GM19438 (cell line): ENCODE data around the gene SPRED1.
"Not testable (repeated sequence)": the region's sequence is repeated elsewhere in the genome, so short reads cannot be mapped to it uniquely, and the experiment has no call there.

Experiments
- ATAC-seq: cut with Tn5 transposase; IDR thresholded peaks from one replicate; pipeline ENCODE4 v1.9.1; 2021; ENCODE audit warnings: low read depth; ENCODE audit not compliant: unreplicated experiment

SPRED1 gene

DNA sequence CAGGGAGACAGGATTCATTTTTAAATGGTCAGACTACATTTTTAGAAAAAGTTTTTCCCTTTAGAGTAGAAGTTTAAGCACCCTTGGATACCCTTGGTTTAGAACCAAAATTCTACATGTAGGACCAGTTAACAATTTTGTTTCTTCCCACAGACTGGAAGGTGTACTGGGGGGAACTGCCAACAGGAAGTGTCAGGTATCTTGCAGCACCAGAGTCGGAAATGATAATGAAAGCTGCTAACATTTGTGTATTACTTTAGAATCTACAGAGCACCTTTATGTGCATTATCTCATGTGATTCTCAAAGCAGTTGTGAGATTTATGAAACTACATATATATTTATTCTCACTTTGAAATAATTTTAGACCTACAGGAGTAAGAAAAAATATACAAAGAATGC is 21.5 kb downstream of the SPRED1 start:
- no peak for ATAC-seq

DNA sequence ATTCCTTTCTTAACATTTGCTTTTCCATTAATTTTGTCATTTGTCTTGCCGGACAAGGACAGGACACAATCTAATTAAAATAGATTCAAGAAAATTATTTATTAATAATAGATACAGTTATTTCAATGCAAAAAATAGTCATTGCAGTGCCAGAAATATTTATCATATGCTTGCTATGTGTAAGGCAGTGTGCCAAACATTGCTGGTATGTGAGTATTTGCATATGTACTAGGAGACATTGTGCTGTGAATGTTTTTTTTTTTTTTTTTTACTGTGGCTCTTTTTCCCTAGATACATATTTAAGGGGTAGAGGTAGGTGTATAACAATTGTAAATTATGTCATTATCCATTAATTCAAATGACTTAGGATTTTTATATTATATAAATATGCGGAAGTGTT is 23.3 kb downstream of the SPRED1 start:
- no peak for ATAC-seq

DNA sequence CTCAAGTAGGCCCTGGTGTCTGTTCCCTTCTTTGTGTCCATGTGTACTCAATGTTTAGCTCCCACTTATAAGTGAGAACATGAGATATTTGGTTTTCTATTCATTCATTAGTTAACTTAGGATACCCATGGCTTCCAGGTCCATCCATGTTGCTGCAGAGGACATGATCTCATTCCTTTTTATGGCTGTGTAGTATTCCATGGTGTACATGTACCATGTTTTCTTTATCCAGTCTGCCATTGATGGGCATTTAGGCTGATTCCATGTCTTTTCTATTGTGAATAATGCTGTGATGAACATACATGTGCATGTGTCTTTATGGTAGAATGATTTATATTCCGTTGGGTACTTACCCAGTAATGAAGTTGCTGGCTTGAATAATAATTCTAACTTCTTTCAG is 24.6 kb downstream of the SPRED1 start:
- not testable (repeated sequence) for ATAC-seq

DNA sequence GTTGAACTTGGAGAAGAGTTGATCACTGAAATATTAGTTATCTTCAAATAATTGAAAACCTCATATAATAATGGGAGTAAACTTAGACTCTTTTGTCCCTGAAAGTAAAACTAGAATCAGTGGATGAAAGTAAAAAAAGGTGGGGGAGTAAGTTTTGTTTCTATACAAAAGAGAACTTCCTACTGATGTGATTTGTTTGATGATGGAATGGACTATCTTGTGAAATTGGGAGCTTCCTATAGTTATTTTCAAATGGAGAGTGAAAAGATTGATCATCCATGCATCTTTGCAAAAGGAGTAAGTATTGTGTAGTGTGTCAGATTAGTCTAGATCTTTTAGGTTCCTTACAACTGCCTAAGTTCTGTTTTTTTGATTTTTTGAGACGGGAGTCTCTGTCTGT is 28.4 kb downstream of the SPRED1 start:
- ATAC-seq: no peak

DNA sequence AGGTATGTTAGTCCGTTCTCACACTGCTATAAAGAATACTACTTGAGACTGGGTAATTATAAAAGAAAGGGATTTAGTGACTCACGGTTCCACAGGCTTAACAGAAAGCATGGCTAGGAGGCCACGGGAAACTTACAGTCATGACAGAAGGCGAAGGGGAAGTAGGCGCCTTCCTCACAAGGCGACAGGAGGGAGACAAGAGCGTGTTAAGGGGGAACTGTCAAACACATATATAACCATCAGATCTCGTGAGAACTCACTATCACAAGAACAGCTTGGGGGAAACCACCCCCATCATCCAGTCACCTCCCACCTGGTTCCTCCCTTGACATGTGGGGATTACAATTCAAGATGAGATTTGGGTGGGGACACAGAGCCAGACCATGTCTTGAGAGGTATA is 30.4 kb downstream of the SPRED1 start:
- ATAC-seq: no peak

DNA sequence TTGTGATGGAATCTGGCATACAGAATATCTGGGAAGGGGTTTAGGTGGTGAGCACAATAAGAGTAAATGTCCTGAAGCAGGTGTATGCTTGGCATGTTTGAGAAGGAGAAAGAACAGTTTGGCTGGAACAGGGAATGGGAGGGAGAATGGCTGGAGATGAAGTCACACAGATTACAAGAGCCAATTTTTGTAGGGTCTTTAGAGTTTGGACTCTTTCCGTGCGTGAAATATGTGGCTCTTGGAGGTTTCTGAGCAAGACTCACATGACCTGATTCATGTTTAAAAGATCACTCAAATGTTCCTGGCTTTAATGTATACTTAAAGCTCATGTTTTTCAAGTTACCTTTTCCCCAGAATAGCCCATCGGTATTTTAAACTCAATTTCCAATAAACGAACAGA is 32.8 kb downstream of the SPRED1 start:
- no peak for ATAC-seq

DNA sequence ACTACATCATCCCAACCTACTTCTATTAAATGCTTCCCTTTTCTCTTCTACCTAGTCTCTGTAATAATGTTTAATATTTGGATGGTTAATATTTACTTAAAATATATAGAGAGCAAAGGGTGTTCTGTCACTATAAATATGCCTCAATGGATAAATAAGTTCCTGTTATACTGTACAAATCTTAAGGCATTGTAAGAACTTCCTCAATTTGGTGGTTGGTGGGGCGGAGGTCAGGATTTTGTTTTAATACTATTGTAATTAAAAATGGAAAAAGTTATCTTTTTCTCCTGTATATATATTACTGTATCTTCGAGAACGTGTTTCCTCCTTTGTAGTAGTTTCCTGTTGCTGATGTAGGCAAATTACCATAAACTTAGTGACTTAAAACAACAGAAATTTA is 41.5 kb downstream of the SPRED1 start:
- no peak for ATAC-seq

DNA sequence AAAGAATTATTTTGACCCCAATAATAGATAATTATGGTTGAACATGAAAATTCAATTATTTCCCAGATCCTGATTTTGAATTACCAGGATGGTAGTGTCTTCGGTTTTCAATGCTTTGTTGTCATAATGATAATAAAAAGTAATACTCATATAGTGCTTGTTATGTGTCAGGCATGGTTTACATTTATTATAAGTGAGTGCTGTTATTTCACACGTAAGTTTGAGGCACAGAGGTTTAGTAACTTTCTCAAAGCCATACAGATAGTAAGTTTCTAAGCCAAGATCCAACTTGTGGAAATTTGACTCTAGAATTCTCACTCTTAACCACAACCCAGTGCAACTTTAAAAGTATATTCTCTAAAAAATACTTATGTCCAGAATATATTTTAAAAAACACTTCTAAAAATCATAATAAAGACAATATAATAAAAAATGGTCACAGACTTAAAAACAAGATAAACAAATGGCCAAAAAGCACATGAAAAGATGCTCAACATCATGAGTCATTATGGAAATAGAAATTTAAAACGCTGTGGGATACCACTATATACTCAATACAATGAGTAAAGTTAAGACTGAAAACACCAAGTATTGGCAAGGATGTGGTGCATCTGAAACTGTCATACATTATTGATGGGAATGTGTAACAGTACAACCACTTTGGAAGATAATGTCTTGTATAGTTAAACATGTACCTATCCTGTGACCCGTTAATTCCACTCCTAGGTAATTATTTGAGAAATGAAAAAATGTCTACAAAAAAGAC is 45.2 kb downstream of the SPRED1 start:
- ATAC-seq: no peak

DNA sequence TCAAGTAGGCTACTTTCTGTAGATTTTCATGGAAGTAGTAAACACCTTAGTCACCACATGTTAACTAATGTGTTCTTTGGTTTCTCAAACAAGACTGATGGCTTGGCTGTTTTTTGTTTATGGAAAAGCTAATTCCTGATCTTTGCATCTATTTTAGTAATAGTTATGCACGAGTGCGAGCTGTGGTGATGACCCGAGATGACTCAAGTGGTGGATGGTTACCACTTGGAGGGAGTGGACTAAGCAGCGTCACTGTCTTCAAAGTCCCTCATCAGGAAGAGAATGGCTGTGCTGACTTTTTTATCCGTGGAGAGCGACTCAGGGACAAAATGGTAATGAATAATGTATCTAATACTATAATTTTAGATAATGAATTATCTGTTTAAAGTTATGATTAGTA is 46.6 kb downstream of the SPRED1 start:
- ATAC-seq: no peak

DNA sequence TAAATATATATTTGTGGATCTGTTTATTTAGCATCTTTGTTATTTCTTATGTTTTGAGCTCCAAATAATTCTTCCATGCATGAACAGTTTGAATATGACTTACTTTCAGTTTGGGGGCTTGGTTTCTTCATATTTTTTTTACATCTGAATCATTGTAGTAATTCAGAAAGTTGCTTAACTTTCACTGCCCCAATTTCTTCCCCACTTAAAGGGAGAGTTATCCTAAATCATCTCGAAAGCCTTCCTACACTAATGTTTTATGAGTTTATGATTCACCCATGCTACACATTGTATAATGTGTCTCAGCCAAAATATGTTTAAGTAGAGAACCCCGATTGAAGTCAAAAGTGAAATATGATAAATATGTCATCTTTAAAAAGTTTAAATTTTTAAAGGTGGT is 47.8 kb downstream of the SPRED1 start:
- ATAC-seq: no peak

DNA sequence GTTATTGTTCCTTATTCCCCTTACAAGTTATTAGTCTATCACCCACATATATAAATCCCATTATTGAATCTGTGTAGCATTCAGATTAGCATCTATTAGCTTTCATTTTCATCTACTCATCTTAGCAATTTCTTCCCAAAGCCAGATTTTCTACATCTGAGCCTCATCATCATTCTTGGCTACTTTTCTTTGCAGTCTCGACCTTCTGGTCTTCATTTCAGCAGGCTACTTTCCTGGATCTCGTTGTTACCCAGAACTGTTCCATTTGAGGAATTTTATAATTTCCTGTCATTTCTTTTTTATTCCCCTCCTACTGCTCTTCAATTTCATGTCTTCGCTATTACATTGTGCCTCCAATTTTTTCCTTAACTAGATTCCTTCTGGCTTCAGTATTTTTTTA is 51.8 kb downstream of the SPRED1 start:
- no peak for ATAC-seq

DNA sequence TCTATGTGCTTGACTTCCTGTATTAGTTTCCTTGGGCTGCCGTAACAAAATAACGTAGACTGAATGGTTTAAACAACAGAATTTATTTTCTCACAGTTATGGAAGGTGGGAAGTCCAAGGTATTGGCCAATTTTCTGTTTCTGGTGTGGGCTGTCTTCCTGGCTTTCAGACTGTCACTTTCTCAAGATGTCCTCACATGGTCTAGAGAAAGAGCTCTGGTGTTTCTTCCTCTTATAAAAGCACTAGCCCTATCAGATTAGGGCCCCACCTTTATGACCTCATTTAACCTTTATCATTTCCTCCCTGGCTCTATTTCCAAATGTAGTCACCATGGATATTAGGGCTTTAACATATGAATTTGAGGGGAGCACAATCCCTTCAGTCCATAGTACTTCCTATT is 54.6 kb downstream of the SPRED1 start:
- ATAC-seq: no peak

DNA sequence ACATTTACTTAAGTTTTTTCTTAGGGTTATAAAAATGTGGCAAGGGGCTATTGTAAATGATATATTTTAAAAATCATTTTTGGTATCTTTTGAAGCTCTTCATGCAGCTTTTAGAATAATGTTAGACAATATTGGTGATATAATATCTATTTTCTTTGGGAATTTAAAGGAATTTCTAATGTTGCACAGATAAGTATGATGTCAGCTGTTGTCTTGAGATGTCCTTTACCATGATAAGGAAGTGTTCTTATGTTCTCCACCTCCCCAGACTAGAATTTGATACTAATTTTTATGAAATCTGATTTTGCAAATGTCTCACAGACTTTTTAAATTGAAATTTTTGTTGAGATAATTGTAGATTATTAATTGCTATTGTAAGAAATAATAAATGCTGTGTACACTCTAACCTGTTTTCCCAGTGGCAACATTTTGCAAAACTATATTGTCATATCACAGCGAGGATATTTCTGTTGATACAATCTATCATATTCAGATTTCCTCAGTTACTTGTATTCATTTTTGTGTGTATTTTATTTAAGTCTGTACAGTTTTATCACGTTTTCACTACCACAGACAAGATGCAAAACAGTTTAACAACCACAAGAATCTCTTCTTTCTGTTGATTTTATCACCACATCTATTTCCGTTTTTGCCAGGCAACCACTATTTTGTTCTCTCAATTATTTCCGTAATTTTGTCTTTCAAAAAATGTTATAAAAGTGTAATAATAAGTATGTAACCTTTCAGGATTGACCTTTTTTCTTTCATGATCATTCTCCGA is 55.4 kb downstream of the SPRED1 start:
- no peak for ATAC-seq

DNA sequence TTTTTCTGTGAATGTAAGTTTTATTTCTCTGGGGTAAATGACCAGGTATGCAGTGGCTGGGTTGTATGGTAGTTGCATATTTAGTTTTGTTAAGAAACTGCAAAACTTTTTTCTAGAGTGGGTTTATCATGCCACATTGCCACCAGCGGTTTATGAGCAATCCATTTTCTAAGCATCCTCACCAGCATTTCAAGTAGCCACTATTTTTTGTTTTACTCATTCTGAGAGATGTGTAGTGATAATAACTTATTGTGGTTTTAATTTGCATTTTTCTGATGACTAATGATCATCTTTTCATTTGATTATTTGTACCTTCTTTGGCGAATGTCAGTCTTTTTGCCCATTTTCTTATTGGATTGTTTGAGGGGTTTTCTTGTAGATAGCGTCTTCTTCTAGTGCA is 56.2 kb downstream of the SPRED1 start:
- ATAC-seq: no peak

DNA sequence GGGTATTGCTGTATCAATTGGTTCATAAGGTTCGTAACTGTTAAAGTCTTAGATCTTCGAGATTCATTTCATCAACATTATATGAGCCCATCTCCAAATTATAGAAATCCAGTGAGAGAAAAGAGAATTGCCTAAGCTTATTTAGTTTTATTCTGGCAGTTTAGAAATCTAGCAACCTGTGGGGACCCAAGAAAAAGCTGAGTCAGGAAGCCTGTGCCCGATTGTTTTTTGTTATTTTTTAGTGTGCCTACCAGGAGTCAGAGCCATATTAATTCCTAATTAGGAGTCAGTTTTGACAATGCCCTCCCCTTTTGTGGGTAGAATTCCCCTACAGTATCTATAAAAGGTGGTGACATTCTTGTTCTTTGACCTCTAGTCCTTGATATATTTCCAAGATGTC is 59.6 kb downstream of the SPRED1 start:
- no peak for ATAC-seq

DNA sequence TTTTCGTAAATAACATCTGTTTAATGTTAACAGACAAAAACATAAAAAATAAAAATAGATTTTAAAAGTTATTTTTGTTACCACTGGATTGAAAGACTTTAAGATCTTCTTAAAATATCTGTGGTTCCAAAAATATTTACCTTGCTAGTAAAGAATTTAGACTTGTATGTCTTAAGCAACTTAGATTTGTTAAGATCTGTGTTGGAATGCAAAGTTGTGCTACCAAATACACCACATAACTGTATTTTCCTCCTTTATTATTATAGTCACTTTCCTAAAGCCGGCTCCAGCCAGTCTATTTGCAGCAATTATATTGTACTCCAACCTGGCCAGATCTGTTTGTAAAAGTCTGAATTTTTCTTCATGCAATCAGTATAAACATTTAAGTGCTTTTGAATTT is 63.7 kb downstream of the SPRED1 start:
- ATAC-seq: no peak

DNA sequence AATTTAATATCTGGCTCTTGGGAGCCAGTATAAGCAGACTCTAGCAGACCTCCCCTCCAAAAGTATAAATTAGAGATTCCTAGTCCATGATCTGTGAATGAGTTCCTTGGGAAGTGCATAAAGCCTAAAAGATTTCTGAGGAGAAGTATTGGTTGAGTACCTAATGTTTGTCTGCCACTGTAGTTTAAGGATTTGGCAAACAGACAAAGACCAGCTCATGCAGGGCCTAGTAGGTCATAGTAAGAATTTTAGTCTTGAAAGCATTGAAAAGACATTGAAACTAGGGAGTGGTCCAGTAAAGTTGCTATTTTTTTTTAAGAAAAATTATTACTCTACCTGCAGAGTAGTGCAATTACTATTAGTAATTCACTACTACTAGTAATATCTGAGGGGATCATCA is 67.5 kb downstream of the SPRED1 start:
- ATAC-seq: no peak

DNA sequence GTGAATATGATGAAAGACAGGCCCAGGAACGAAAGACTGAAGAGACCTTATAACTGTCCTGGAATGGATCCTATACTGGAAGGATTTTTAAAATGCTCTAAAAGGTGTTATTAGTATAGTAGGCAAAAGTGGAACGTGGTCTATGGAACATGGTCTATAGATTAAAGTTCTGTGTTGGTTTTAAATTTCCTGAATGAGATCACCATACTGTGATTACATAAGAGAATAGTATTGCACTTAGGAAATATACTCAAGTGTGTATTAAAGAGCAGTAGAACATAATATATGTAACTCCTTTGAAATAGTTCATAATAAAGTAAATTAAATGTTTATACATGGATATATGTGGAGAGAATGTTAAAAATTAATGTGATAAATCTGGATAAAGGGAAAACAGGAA is 68.2 kb downstream of the SPRED1 start:
- ATAC-seq: no peak

DNA sequence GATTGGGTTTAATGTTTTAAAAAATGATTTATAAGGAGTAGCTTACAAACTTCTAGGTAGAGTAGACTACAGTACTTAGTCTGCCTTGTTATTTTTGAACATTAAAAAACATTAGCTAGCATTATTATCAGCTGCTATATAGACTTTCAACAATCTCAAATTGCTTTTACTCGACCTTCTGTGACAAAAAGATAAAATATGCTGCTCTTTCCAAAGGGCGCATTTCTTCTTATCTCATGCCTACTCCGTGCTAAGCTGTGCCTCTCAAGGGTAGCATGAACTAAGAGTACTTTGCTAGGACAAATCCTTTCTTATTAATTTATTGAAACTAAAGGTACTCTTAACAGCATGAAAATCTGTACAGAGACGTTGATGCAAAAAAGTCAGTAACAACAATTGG is 71.3 kb downstream of the SPRED1 start:
- no peak for ATAC-seq

DNA sequence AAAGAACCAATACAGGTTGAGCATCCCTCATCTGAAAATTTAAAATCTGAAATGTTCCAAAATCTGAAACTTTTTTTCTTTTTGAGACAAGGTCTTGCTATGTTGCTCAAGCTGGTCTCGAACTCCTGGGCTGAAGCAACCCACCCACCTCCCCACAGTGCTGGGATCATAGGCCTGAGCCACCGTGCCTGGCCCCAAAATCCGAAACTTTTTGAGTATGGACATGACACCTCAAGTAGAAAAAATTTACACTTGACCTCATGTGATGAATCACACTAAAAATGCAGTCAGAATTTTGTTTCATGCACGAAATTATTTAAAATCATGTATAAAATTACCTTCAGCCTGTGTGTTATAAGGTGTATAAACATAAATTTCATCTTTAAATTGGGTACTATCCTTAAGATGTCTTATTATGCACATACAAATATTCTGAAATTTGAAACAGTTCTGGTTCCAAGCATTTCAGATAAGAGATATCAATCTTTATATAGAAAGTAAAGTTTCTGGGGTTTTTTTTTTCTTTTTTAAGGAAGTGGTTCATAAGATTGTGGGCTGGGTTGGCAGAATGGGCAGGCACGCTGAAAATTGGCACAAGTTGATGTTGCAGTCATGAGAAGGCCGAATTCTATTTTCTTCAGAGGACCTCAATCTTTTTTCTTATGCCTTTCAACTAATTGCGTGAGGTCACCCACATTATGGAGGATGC is 72.5 kb downstream of the SPRED1 start:
- no peak for ATAC-seq

DNA sequence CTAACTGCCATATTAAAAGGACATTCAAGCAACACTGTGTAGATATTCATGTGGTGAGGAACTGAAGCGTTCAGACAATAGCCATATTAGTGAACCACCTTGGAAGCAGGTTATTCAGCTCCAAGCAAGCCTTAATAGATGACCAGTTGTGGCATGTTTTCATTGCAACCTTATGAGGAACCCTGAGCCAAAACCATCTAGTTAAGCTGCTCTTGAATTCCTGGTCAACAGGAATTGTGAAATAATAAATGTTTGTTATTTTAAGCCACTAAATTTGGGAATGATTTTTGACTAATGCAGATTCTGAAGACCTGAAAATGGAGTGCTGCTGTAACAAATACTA is 73.0 kb downstream of the SPRED1 start:
- no peak for ATAC-seq

DNA sequence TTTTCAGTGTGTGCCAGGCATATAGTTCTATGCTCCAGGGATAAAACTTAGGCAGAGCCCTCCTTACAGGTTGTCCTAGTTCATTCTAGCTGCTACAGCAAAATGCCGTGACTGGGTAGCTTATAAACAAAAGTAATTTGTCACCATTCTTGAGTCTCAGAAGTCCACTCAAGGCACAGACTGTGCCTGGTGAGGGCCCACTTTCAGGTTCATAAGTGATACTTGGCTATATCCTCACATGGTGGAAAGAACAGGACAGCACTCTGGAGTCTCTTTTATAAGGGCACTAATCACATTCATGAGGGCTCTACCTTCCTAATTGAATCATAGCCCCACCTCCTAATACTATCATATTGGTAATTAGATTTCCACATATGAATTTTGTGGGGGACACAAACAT is 80.1 kb downstream of the SPRED1 start:
- no peak for ATAC-seq
